Measurements from ENCODE around the gene WDR74. TPM values are rescaled to one million over a fixed set of nuclear protein-coding genes. Genes with fewer than 3 reads are reported as not detected.
A peak's percentile ranks its signal among the peaks of the same experiment; 100 is the strongest.

Gene WDR74
- total and polyA plus RNA-seq, 2 of the 13 experiments (the other 11 are each of a cell fraction or from before 2014, with no cell fraction given): 77.0 to 83.3 TPM

DNA sequence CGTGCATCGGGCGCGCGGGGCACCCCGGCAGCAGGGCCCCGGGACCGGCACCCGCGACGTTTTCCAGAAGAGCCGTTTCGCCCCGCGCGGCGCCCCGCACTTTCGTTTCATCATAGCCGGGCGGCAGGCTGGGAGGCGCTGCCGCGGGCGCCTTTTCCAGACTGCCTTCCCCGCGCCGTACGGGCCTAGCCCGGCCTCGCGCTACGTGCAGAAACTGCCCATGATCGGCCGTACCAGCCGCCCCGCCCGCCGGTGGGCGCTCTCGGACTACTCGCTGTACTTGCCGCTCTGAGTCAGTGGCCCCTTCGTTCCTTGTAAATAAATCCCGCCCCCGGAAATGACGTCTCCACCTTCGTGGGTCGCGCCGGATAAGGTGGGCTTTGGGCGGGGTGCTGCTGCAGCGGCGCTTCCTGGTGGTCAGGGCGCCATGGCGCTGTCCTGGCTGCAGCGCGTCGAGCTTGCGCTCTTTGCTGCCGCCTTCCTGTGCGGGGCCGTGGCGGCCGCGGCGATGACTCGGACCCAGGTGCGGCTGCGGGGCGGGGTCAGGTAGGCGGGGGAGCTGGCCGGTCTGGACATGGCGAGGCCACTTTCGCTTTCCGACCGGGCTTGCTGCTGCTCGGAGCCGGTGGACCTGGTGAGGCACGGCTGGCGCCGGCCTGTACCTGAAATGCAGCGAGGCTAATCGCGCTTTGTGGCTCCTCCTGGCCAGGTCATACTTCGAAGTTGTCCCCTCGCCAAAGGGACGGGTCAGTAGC, 52.2 kb downstream of the WDR74 start, which contains the start of gene TMEM179B (continued):
- TF ChIP-seq, protein P1, sequence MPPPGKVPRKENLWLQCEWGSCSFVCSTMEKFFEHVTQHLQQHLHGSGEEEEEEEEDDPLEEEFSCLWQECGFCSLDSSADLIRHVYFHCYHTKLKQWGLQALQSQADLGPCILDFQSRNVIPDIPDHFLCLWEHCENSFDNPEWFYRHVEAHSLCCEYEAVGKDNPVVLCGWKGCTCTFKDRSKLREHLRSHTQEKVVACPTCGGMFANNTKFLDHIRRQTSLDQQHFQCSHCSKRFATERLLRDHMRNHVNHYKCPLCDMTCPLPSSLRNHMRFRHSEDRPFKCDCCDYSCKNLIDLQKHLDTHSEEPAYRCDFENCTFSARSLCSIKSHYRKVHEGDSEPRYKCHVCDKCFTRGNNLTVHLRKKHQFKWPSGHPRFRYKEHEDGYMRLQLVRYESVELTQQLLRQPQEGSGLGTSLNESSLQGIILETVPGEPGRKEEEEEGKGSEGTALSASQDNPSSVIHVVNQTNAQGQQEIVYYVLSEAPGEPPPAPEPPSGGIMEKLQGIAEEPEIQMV (CRISPR knock-in tag; IDR thresholded peaks at IDR 0.05; ENCODE audit: low read depth): peak; percentile 89
- no peak for TF ChIP-seq SUZ12 (IDR thresholded peaks at IDR 0.05; ENCODE audit: low read depth, low read length)
- peak; percentile 74 for TF ChIP-seq HNRNPK (IDR thresholded peaks at IDR 0.05; ENCODE audit: low read depth, low read length, poor library complexity, severe bottlenecking)
- TF ChIP-seq ZNF557 (CRISPR knock-in tag; IDR thresholded peaks at IDR 0.05): peak; percentile 83; the same call in 1 of the 2 replicates
- no peak for TF ChIP-seq PRPF4 (IDR thresholded peaks at IDR 0.05; ENCODE audit: low read depth, low read length, poor library complexity, severe bottlenecking)
- peak; percentile 93 for TF ChIP-seq ZBTB7B (CRISPR knock-in tag; IDR thresholded peaks at IDR 0.05)
- TF ChIP-seq, protein P2, sequence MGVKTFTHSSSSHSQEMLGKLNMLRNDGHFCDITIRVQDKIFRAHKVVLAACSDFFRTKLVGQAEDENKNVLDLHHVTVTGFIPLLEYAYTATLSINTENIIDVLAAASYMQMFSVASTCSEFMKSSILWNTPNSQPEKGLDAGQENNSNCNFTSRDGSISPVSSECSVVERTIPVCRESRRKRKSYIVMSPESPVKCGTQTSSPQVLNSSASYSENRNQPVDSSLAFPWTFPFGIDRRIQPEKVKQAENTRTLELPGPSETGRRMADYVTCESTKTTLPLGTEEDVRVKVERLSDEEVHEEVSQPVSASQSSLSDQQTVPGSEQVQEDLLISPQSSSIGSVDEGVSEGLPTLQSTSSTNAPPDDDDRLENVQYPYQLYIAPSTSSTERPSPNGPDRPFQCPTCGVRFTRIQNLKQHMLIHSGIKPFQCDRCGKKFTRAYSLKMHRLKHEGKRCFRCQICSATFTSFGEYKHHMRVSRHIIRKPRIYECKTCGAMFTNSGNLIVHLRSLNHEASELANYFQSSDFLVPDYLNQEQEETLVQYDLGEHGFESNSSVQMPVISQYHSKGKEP (CRISPR knock-in tag; IDR thresholded peaks at IDR 0.05): peak; percentile 90; the same call in 1 of the 2 replicates
- peak; percentile 35 to 42; a peak in 1 of 4 replicates for TF ChIP-seq KLF16 (CRISPR knock-in tag; IDR thresholded peaks at IDR 0.05)
- peak; percentile 47; the same call in 1 of the 2 replicates for TF ChIP-seq ZFP90 (CRISPR knock-in tag; IDR thresholded peaks at IDR 0.05; ENCODE audit: borderline replicate concordance)
- TF ChIP-seq SAFB2 (CRISPR knock-in tag; IDR thresholded peaks at IDR 0.05; ENCODE audit: borderline replicate concordance, low read depth): peak; percentile 99
- TF ChIP-seq JDP2 (CRISPR knock-in tag; IDR thresholded peaks at IDR 0.05; ENCODE audit: borderline replicate concordance): no peak
- peak; percentile 61; the same call in 1 of the 2 replicates for TF ChIP-seq ARNTL (CRISPR knock-in tag; IDR thresholded peaks at IDR 0.05)
- TF ChIP-seq, protein P3, sequence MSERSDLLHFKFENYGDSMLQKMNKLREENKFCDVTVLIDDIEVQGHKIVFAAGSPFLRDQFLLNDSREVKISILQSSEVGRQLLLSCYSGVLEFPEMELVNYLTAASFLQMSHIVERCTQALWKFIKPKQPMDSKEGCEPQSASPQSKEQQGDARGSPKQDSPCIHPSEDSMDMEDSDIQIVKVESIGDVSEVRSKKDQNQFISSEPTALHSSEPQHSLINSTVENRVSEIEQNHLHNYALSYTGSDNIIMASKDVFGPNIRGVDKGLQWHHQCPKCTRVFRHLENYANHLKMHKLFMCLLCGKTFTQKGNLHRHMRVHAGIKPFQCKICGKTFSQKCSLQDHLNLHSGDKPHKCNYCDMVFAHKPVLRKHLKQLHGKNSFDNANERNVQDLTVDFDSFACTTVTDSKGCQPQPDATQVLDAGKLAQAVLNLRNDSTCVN (CRISPR knock-in tag; IDR thresholded peaks at IDR 0.05; ENCODE audit: borderline replicate concordance): no peak; the same call in 1 of the 2 replicates
- TF ChIP-seq, protein P4, sequence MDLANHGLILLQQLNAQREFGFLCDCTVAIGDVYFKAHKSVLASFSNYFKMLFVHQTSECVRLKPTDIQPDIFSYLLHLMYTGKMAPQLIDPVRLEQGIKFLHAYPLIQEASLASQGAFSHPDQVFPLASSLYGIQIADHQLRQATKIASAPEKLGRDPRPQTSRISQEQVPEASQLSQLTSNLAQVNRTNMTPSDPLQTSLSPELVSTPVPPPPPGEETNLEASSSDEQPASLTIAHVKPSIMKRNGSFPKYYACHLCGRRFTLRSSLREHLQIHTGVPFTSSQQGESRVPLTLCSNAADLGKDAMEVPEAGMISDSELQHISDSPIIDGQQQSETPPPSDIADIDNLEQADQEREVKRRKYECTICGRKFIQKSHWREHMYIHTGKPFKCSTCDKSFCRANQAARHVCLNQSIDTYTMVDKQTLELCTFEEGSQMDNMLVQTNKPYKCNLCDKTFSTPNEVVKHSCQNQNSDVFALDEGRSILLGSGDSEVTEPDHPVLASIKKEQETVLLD (CRISPR knock-in tag; IDR thresholded peaks at IDR 0.05; ENCODE audit: low read depth): peak; percentile 74
- TF ChIP-seq ZBTB3 (CRISPR knock-in tag; IDR thresholded peaks at IDR 0.05; ENCODE audit: borderline replicate concordance, low read depth): peak; percentile 78; the same call in 1 of the 2 replicates
- no peak for TF ChIP-seq ZNF7 (CRISPR knock-in tag; IDR thresholded peaks at IDR 0.05)
- TF ChIP-seq THAP11 (CRISPR knock-in tag; IDR thresholded peaks at IDR 0.05): peak; percentile 90
- 0 out of 2 replicates have a peak, but pooled peaks have one; percentile 86 for TF ChIP-seq FLYWCH1 (CRISPR knock-in tag; IDR thresholded peaks at IDR 0.05)

All from HepG2 (cell line).